Right kidney (tissue), 1 donor: Measurements from ENCODE around the gene OPRD1.
"Not testable (repeated sequence)": the region's sequence is repeated elsewhere in the genome, so short reads cannot be mapped to it uniquely, and the experiment has no call there.

Experiments used
- DNase-seq: peaks from one replicate; pipeline ENCODE4 v3.0.0-alpha.2; 2016

OPRD1 gene

GRCh38 chr1:28801461-28801860, 10.5 kb upstream of the OPRD1 start:
- no peak for DNase-seq

- no peak for DNase-seq
Observed at GRCh38 chr1:28803051-28803450, 8.9 kb upstream of the OPRD1 start.

GRCh38 chr1:28803662-28804061, 8.3 kb upstream of the OPRD1 start:
- DNase-seq, result no peak

- DNase-seq, result no peak
Observed at GRCh38 chr1:28804071-28804470, 7.9 kb upstream of the OPRD1 start.

- DNase-seq, result no peak
Observed at GRCh38 chr1:28807046-28807445, 4.9 kb upstream of the OPRD1 start.

GRCh38 chr1:28807986-28808385, 4.0 kb upstream of the OPRD1 start:
- no peak for DNase-seq

- no peak for DNase-seq
Observed at GRCh38 chr1:28811369-28811765, 603 bp upstream of the OPRD1 start.

- DNase-seq, result no peak
Observed at GRCh38 chr1:28812669-28813468, 899 bp downstream of the OPRD1 start.

- DNase-seq, result no peak
Observed at GRCh38 chr1:28813931-28814465, 2.0 kb downstream of the OPRD1 start.

GRCh38 chr1:28815533-28816185, 3.7 kb downstream of the OPRD1 start:
- DNase-seq, result peak; percentile 14

- DNase-seq, result no peak
Observed at GRCh38 chr1:28817133-28817532, 5.2 kb downstream of the OPRD1 start.

- no peak for DNase-seq
Observed at GRCh38 chr1:28819020-28819419, 7.0 kb downstream of the OPRD1 start.

- DNase-seq, result peak; percentile 11
Observed at GRCh38 chr1:28822799-28823198, 10.8 kb downstream of the OPRD1 start.

GRCh38 chr1:28824061-28824460, 12.1 kb downstream of the OPRD1 start:
- DNase-seq, result not testable (repeated sequence)

- not testable (repeated sequence) for DNase-seq
Observed at GRCh38 chr1:28828227-28828858, 16.4 kb downstream of the OPRD1 start.

GRCh38 chr1:28830814-28831213, 18.8 kb downstream of the OPRD1 start:
- no peak for DNase-seq

GRCh38 chr1:28832966-28833365, 21.0 kb downstream of the OPRD1 start:
- no peak for DNase-seq

- no peak for DNase-seq
Observed at GRCh38 chr1:28833381-28833780, 21.4 kb downstream of the OPRD1 start.

- DNase-seq, result no peak
Observed at GRCh38 chr1:28835237-28835650, 23.3 kb downstream of the OPRD1 start.

- no peak for DNase-seq
Observed at GRCh38 chr1:28836421-28836956, 24.5 kb downstream of the OPRD1 start.

GRCh38 chr1:28840928-28841544, 29.1 kb downstream of the OPRD1 start:
- DNase-seq, result no peak

- DNase-seq, result no peak
Observed at GRCh38 chr1:28845786-28846543, 34.0 kb downstream of the OPRD1 start.
